ENCODE data around the gene DYSF.

DNA sequence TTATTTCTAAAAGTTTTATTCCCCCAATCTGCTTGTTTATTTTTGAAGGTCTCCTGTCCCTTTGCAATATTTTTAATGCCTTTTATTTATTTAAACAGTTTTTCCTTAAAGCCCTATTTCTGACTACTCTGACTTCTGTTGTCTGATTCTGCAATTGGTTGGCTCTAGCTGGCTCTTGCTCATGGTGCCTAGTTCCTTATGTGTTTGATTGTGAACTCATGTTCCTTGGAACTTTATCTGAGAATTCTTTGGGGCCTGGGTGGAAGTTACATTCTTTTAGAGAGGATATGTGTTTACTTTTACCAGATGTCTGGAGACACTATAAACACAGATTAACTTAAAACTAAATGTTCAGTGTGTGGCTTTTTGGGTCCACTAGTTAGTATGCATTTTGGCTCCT, 175.9 kb downstream of the DYSF start:
- TF ChIP-seq CTCF (IDR thresholded peaks at IDR 0.05; ENCODE audit: low read length) (no peak), EZH2 (optimal IDR thresholded peaks at IDR 0.05; ENCODE audit: low read depth, low read length) (no peak), EZH2phosphoT487 (IDR thresholded peaks at IDR 0.05; ENCODE audit: low read length) (no peak)
